GM23338 (cell line): ENCODE results near the gene FOXD1. TPM values are rescaled to one million over a fixed set of nuclear protein-coding genes. Genes with fewer than 3 reads are reported as not detected.

Experiments used
- ATAC-seq: fragments of 200-7000 bp; cut with Tn5 transposase; 3 replicates; pipeline ENCODE4 v1.9.1; 2020
- DNase-seq: peaks from one replicate; pipeline ENCODE4 v3.0.0-alpha.2; 2015; ENCODE audit warnings: low spot score
- H2AFZ ChIP-seq: fragments of 200-600 bp; sonication (generic); 2 replicates; pipeline ENCODE4 v1.8.0; 2016; ENCODE audit warnings: antibody characterized with exemption, mild to moderate bottlenecking, moderate library complexity
- H3F3A ChIP-seq: fragments of 200-600 bp; sonication (generic); replicated peaks from 2 replicates; pipeline ENCODE4 v1.8.0; 2017; ENCODE audit warnings: antibody characterized with exemption, mixed run types, low read depth
- H3K27ac ChIP-seq: fragments of 200-600 bp; sonication (generic); 2 replicates; pipeline ENCODE4 v1.6.1; 2016; ENCODE audit warnings: low read depth
- H3K27me3 ChIP-seq: fragments of 200-600 bp; sonication (generic); 2 replicates; pipeline ENCODE4 v1.8.0; 2016; ENCODE audit warnings: mild to moderate bottlenecking, mixed run types, moderate library complexity; ENCODE audit not compliant: insufficient read depth
- H3K36me3 ChIP-seq: fragments of 200-600 bp; sonication (generic); 2 replicates; pipeline ENCODE4 v1.8.0; 2016; ENCODE audit warnings: mild to moderate bottlenecking; ENCODE audit not compliant: insufficient read depth
- H3K4me1 ChIP-seq: fragments of 200-600 bp; sonication (generic); 2 replicates; pipeline ENCODE4 v1.8.0; 2016; ENCODE audit warnings: mild to moderate bottlenecking, moderate library complexity; ENCODE audit not compliant: insufficient read depth
- H3K4me2 ChIP-seq: fragments of 200-600 bp; sonication (generic); 2 replicates; pipeline ENCODE4 v1.7.1; 2017; ENCODE audit warnings: mixed run types
- H3K4me3 ChIP-seq: fragments of 200-600 bp; sonication (generic); 2 replicates; pipeline ENCODE4 v1.6.1; 2016; ENCODE audit warnings: mixed run types
- H3K79me2 ChIP-seq: fragments of 200-600 bp; sonication (generic); replicated peaks from 2 replicates; pipeline ENCODE4 v1.8.0; 2017; ENCODE audit warnings: mild to moderate bottlenecking; ENCODE audit not compliant: insufficient read depth
- H3K9me2 ChIP-seq: fragments of 200-600 bp; sonication (generic); 2 replicates; pipeline ENCODE4 v1.8.0; 2017; ENCODE audit not compliant: insufficient read depth
- H4K20me1 ChIP-seq: fragments of 200-600 bp; sonication (generic); replicated peaks from 2 replicates; pipeline ENCODE4 v1.8.0; 2017; ENCODE audit warnings: mild to moderate bottlenecking; ENCODE audit not compliant: insufficient read depth
- H3K27ac Mint-ChIP-seq: 2 replicates; pipeline ENCODE4 v1.8.0; 2020; ENCODE audit warnings: inconsistent platforms, mild to moderate bottlenecking, moderate library complexity, mixed read lengths
- H3K27me3 Mint-ChIP-seq: 3 replicates; pipeline ENCODE4 v1.8.0; 2022; ENCODE audit warnings: low read depth, mild to moderate bottlenecking, moderate library complexity, mixed read lengths, inconsistent platforms; ENCODE audit not compliant: insufficient read depth, poor library complexity
- H3K36me3 Mint-ChIP-seq: 3 replicates; pipeline ENCODE4 v1.8.0; 2021; ENCODE audit warnings: low read depth, mild to moderate bottlenecking, inconsistent platforms, moderate library complexity, mixed read lengths
- H3K4me1 Mint-ChIP-seq: 3 replicates; pipeline ENCODE4 v1.8.0; 2020; ENCODE audit warnings: mild to moderate bottlenecking, inconsistent platforms, mixed read lengths
- H3K4me3 Mint-ChIP-seq: 3 replicates; pipeline ENCODE4 v1.8.0; 2021; ENCODE audit warnings: moderate library complexity, mild to moderate bottlenecking, inconsistent platforms, mixed read lengths
- H3K9me3 Mint-ChIP-seq: 3 replicates; pipeline ENCODE4 v1.8.0; 2020; ENCODE audit warnings: moderate library complexity, mild to moderate bottlenecking, inconsistent platforms, mixed read lengths
- CREB1 ChIP-seq: fragments of 250-450 bp; sonication (Bioruptor Pico); IDR thresholded peaks from 2 replicates; pipeline ENCODE4 v1.5.0; 2020; ENCODE audit warnings: low read depth, mild to moderate bottlenecking, moderate library complexity
- CTCF ChIP-seq, 2 experiments: fragments of 200-600 bp in 1 of 2; sonication (generic) in 1 of 2; conservative IDR thresholded peaks; 2 replicates each; pipeline versions ENCODE4 v1.5.1 to v1.6.1; 2016 to 2017; ENCODE audit warnings: antibody characterized with exemption in 2 of 2, low read depth in 2 of 2, mild to moderate bottlenecking in 2 of 2, moderate library complexity in 1 of 2
- EZH2 ChIP-seq: fragments of 200-600 bp; sonication (generic); IDR thresholded peaks from one replicate; pipeline ENCODE4 v1.8.0; 2017; ENCODE audit warnings: antibody characterized with exemption, mild to moderate bottlenecking, low read depth; ENCODE audit not compliant: unreplicated experiment
- EZH2phosphoT487 ChIP-seq: fragments of 200-600 bp; sonication (generic); IDR thresholded peaks from one replicate; pipeline ENCODE4 v1.8.1; 2018; ENCODE audit warnings: antibody characterized with exemption; ENCODE audit not compliant: unreplicated experiment
- JUNB ChIP-seq: IDR thresholded peaks from one replicate; pipeline ENCODE4 v1.6.1; 2016; ENCODE audit warnings: antibody characterized with exemption; ENCODE audit not compliant: unreplicated experiment
- NANOG ChIP-seq: IDR thresholded peaks from 2 replicates; pipeline ENCODE4 v1.6.1; 2016; ENCODE audit warnings: antibody characterized with exemption, borderline replicate concordance
- POLR2AphosphoS5 ChIP-seq: IDR thresholded peaks from 2 replicates; pipeline ENCODE4 v1.6.1; 2016; ENCODE audit warnings: antibody characterized with exemption, low read depth
- REST ChIP-seq: IDR thresholded peaks from one replicate; pipeline ENCODE4 v1.6.1; 2018; ENCODE audit warnings: antibody characterized with exemption; ENCODE audit not compliant: unreplicated experiment
- ZNF114 ChIP-seq: fragments of 250-450 bp; sonication (Bioruptor Pico); IDR thresholded peaks from 2 replicates; pipeline ENCODE4 v1.5.0; 2020; ENCODE audit warnings: mild to moderate bottlenecking, moderate library complexity
- ZNF331 ChIP-seq: fragments of 250-450 bp; sonication (Bioruptor Pico); IDR thresholded peaks from 2 replicates; pipeline ENCODE4 v1.5.0; 2020; ENCODE audit warnings: low read depth, mild to moderate bottlenecking, moderate library complexity
- polyA plus RNA-seq: library from polyadenylated mRNA; unstranded; fragments of >200 nt; fragmentation: Nextera tagmentation; extraction: Ambion mirVana; gene quantifications from 2 replicates; pipeline ENCODE4 v1.2.1, GENCODE V29; 2016
- total RNA-seq: library from RNA; depleted of rRNA; stranded (reverse); fragments of >200 nt; shearing (Covaris generic); gene quantifications from 2 replicates; pipeline ENCODE4 v1.2.3, GENCODE V29; 2014
- TF ChIP-seq, protein P1 (sequence below): IDR thresholded peaks from 2 replicates; pipeline ENCODE4 v1.6.1; 2016; ENCODE audit warnings: antibody characterized with exemption
- TF ChIP-seq, protein P2 (sequence below): fragments of 250-450 bp; sonication (Bioruptor Pico); IDR thresholded peaks from 2 replicates; pipeline ENCODE4 v1.5.0; 2020; ENCODE audit warnings: mild to moderate bottlenecking, moderate library complexity

FOXD1 gene
- total and polyA plus RNA-seq, 2 experiments from 2014 or later = 0.42 TPM; not detected in 1

GRCh38 chr5:73487815-73488214, 39.2 kb upstream of the FOXD1 start:
- no peaks in the 10 kb centered on the region for H4K20me1 ChIP-seq
- H3K36me3 ChIP-seq = no peaks in the 10 kb centered on the region
- peak overlapping the region; percentile 56 for H3K4me3 Mint-ChIP-seq
- DNase-seq (peak; percentile 88), ATAC-seq (peak; percentile 75)
- H3K27me3 Mint-ChIP-seq = peaks cover 6% of the 10 kb centered on the region
- peaks cover 63% of the 10 kb centered on the region for H3K4me1 Mint-ChIP-seq
- no peaks in the 10 kb centered on the region; the same call in 2 of the 3 replicates for H3K9me3 Mint-ChIP-seq
- TF ChIP-seq, protein P1, sequence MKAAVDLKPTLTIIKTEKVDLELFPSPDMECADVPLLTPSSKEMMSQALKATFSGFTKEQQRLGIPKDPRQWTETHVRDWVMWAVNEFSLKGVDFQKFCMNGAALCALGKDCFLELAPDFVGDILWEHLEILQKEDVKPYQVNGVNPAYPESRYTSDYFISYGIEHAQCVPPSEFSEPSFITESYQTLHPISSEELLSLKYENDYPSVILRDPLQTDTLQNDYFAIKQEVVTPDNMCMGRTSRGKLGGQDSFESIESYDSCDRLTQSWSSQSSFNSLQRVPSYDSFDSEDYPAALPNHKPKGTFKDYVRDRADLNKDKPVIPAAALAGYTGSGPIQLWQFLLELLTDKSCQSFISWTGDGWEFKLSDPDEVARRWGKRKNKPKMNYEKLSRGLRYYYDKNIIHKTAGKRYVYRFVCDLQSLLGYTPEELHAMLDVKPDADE = no peak
- TF ChIP-seq, protein P2, sequence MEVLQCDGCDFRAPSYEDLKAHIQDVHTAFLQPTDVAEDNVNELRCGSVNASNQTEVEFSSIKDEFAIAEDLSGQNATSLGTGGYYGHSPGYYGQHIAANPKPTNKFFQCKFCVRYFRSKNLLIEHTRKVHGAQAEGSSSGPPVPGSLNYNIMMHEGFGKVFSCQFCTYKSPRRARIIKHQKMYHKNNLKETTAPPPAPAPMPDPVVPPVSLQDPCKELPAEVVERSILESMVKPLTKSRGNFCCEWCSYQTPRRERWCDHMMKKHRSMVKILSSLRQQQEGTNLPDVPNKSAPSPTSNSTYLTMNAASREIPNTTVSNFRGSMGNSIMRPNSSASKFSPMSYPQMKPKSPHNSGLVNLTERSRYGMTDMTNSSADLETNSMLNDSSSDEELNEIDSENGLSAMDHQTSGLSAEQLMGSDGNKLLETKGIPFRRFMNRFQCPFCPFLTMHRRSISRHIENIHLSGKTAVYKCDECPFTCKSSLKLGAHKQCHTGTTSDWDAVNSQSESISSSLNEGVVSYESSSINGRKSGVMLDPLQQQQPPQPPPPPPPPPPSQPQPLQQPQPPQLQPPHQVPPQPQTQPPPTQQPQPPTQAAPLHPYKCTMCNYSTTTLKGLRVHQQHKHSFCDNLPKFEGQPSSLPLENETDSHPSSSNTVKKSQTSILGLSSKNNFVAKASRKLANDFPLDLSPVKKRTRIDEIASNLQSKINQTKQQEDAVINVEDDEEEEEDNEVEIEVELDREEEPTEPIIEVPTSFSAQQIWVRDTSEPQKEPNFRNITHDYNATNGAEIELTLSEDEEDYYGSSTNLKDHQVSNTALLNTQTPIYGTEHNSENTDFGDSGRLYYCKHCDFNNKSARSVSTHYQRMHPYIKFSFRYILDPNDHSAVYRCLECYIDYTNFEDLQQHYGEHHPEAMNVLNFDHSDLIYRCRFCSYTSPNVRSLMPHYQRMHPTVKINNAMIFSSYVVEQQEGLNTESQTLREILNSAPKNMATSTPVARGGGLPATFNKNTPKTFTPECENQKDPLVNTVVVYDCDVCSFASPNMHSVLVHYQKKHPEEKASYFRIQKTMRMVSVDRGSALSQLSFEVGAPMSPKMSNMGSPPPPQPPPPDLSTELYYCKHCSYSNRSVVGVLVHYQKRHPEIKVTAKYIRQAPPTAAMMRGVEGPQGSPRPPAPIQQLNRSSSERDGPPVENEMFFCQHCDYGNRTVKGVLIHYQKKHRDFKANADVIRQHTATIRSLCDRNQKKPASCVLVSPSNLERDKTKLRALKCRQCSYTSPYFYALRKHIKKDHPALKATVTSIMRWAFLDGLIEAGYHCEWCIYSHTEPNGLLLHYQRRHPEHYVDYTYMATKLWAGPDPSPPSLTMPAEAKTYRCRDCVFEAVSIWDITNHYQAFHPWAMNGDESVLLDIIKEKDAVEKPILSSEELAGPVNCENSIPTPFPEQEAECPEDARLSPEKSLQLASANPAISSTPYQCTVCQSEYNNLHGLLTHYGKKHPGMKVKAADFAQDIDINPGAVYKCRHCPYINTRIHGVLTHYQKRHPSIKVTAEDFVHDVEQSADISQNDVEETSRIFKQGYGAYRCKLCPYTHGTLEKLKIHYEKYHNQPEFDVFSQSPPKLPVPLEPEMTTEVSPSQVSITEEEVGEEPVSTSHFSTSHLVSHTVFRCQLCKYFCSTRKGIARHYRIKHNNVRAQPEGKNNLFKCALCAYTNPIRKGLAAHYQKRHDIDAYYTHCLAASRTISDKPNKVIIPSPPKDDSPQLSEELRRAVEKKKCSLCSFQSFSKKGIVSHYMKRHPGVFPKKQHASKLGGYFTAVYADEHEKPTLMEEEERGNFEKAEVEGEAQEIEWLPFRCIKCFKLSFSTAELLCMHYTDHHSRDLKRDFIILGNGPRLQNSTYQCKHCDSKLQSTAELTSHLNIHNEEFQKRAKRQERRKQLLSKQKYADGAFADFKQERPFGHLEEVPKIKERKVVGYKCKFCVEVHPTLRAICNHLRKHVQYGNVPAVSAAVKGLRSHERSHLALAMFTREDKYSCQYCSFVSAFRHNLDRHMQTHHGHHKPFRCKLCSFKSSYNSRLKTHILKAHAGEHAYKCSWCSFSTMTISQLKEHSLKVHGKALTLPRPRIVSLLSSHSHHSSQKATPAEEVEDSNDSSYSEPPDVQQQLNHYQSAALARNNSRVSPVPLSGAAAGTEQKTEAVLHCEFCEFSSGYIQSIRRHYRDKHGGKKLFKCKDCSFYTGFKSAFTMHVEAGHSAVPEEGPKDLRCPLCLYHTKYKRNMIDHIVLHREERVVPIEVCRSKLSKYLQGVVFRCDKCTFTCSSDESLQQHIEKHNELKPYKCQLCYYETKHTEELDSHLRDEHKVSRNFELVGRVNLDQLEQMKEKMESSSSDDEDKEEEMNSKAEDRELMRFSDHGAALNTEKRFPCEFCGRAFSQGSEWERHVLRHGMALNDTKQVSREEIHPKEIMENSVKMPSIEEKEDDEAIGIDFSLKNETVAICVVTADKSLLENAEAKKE (CRISPR knock-in tag) = peak; percentile 58
- no peak for TF ChIP-seq CTCF (conservative IDR thresholded peaks at IDR 0.05; ENCODE audit: low read depth in 2 of 2)
- no peak for TF ChIP-seq ZNF114 (CRISPR knock-in tag)
- TF ChIP-seq NANOG = peak; percentile 75; the same call in 1 of the 2 replicates
- no peak for TF ChIP-seq EZH2
- no peak for TF ChIP-seq EZH2phosphoT487
- no peak for TF ChIP-seq JUNB
- no peak for TF ChIP-seq POLR2AphosphoS5
- TF ChIP-seq ZNF331 = no peak
- TF ChIP-seq CREB1 (CRISPR knock-in tag) = no peak
- TF ChIP-seq REST = no peak
- peaks cover 3% of the 10 kb centered on the region; the same call in 2 of the 3 replicates for H3K36me3 Mint-ChIP-seq
- H3K9me2 ChIP-seq = 0 out of 2 replicates have a peak, but pooled peaks cover 5% of the 10 kb centered on the region
- peak overlapping the region; percentile 95 for H3K27ac ChIP-seq
- H3K79me2 ChIP-seq = no peaks in the 10 kb centered on the region
- peaks cover 23% of the 10 kb centered on the region for H3K4me1 ChIP-seq
- H3K4me2 ChIP-seq = peak overlapping the region; percentile 35
- peak overlapping the region; percentile 98 for H3K27ac Mint-ChIP-seq
- H3F3A ChIP-seq = peaks cover 6% of the 10 kb centered on the region; the same call in 1 of the 2 replicates
- peak overlapping the region; percentile 6 for H3K4me3 ChIP-seq
- no peaks in the 10 kb centered on the region for H3K27me3 ChIP-seq
- no peak overlapping the region for H2AFZ ChIP-seq
